ENCODE results near the gene RYR3. TPM values are rescaled to one million over a fixed set of nuclear protein-coding genes. Genes with fewer than 3 reads are reported as not detected.
"Not testable (repeated sequence)": the region's sequence is repeated elsewhere in the genome, so short reads cannot be mapped to it uniquely, and the experiment has no call there.

RYR3 gene
- total and polyA plus RNA-seq, 4 donors, result 0.88 to 23.1 (median 13.8) TPM

DNA sequence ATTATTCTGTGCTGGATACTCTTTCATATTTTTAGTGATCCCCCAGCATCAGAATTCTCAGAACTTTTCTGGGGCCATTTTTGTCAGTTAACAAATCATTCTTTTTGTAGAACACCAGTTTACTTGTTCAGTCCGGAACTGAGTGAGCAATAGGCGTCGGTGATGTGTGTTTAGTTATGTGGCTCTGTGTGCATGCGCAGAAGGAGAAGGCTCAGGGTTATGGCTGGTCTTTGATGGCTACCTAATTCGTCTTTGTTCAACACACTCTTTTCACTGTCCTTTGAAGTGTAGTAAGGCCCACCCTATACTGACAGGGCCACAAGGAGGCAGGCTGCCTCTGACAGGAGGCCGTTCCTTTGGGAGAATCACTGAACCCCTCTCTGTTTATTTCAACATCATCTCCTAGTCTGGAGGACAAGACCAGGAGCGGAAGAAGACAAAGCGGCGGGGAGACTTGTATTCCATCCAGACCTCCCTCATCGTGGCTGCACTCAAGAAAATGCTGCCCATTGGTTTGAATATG, 499.4 kb downstream of the RYR3 start:
- H3K4me3 ChIP-seq (ENCODE audit: low read length in 2 of 2), result no peak overlapping the region
- no peak overlapping the region for H3K27ac ChIP-seq (ENCODE audit: low read depth in 1 of 2, low read length in 2 of 2)
- no peak for DNase-seq
- H3K36me3 ChIP-seq (ENCODE audit: control insufficient read depth in 1 of 2, insufficient read depth in 2 of 2, low read length in 1 of 2), result peaks cover 2 to 4% of the 10 kb centered on the region in 2 donors
- ATAC-seq (ENCODE audit: low FRiP score), result peak; percentile 22
- H3K27me3 ChIP-seq (ENCODE audit: control insufficient read depth in 1 of 2, insufficient read depth in 2 of 2, low read length in 1 of 2), result no peaks in the 10 kb centered on the region
- no peaks in the 10 kb centered on the region for H3K9me3 ChIP-seq (ENCODE audit: control insufficient read depth, low read length)
- WGBS, 2 donors, result 91 to 93% methylated on average over 10 of the region's 10 CpGs
- no peaks in the 10 kb centered on the region for H3K4me1 ChIP-seq (ENCODE audit: control insufficient read depth in 1 of 2, insufficient read depth in 2 of 2, low read length in 2 of 2)
- intact Hi-C loops (cut with DNase I), result no loop called here

DNA sequence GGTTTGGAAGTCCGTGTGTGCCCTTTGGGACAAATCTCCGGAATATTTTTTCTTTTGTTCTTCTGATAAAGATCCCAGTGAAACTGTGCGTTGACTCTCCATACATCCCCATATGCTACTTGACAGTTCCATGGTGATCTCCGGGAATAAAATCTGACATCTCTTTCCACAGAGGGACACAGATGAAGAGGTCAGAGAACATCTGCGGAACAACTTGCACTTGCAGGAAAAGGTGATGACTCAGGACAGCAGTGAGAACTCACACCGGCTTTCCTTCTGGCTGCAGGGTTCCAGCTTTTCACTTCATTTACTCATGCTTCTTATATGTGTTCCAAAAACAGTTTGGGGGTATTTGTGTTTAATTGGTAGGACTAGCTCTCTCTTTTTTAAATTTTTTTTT, 500.0 kb downstream of the RYR3 start:
- no peak overlapping the region for H3K4me3 ChIP-seq (ENCODE audit: low read length in 2 of 2)
- intact Hi-C loops (cut with DNase I), result no loop called here
- ATAC-seq (ENCODE audit: low FRiP score), result no peak
- WGBS, 2 donors, result 78 to 89% methylated on average over 6 of the region's 6 CpGs
- peaks cover 0 to 4% of the 10 kb centered on the region in 2 donors for H3K36me3 ChIP-seq (ENCODE audit: control insufficient read depth in 1 of 2, insufficient read depth in 2 of 2, low read length in 1 of 2)
- no peaks in the 10 kb centered on the region for H3K27me3 ChIP-seq (ENCODE audit: control insufficient read depth in 1 of 2, insufficient read depth in 2 of 2, low read length in 1 of 2)
- H3K27ac ChIP-seq (ENCODE audit: low read depth in 1 of 2, low read length in 2 of 2), result no peak overlapping the region
- no peaks in the 10 kb centered on the region for H3K4me1 ChIP-seq (ENCODE audit: control insufficient read depth in 1 of 2, insufficient read depth in 2 of 2, low read length in 2 of 2)
- no peaks in the 10 kb centered on the region for H3K9me3 ChIP-seq (ENCODE audit: control insufficient read depth, low read length)
- no peak for DNase-seq

DNA sequence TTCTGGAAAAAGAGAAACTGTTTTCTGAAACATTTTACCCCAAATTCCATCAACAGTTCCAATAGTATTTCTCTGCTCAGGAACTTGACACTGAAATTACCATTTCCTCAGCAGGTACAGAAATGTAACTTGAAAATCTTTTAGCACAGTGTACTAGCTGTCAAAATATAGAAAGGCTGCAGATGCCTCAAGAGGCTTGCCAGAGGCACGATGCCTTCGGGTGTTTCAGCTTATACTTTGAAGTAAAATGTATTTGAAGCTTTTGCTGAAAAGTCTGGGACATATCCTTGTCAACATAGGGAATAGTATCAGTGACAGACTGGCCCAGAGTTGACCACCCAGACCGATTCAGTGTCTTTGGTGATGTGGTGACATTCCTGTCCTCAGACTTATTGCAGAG, 503.1 kb downstream of the RYR3 start:
- H3K27me3 ChIP-seq (ENCODE audit: control insufficient read depth in 1 of 2, insufficient read depth in 2 of 2, low read length in 1 of 2), result no peaks in the 10 kb centered on the region

DNA sequence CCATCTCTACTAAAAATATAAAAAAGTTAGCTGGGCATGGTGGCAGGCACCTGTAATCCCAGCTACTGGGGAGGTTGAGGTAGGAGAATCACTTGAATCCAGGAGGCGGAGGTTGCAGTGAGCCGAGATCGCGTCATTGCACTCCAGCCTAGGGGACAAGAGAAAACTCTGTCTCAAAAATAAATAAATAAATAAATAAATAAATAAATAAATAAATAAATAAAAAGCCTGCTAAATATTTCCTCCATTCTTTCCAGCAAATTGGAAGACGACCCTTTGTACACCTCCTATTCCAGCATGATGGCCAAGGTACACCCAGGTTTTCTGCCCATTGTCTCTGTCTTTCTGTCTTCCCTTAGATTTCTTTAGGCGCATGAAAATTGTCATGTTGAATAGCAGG, 508.7 kb downstream of the RYR3 start:
- H3K36me3 ChIP-seq (ENCODE audit: control insufficient read depth in 1 of 2, insufficient read depth in 2 of 2, low read length in 1 of 2); H3K9me3 ChIP-seq (ENCODE audit: control insufficient read depth, low read length); H3K27me3 ChIP-seq (ENCODE audit: control insufficient read depth in 1 of 2, insufficient read depth in 2 of 2, low read length in 1 of 2); H3K27ac ChIP-seq (ENCODE audit: low read depth in 1 of 2, low read length in 2 of 2); DNase-seq; intact Hi-C loops (cut with DNase I); H3K4me1 ChIP-seq (ENCODE audit: control insufficient read depth in 1 of 2, insufficient read depth in 2 of 2, low read length in 2 of 2); ATAC-seq (ENCODE audit: low FRiP score); H3K4me3 ChIP-seq (ENCODE audit: low read length in 2 of 2): not testable (repeated sequence)
- WGBS, 2 donors, result 98% methylated on average over 6 of the region's 6 CpGs

More for the DNA sequence above, 503.1 kb downstream of the RYR3 start:
- Histone ChIP-seq H3K4me1 (ENCODE audit: control insufficient read depth in 1 of 2, insufficient read depth in 2 of 2, low read length in 2 of 2) (no peaks in the 10 kb centered on the region), H3K36me3 (ENCODE audit: control insufficient read depth in 1 of 2, insufficient read depth in 2 of 2, low read length in 1 of 2) (peaks cover 3 to 4% of the 10 kb centered on the region in 2 donors), H3K4me3 (ENCODE audit: low read length in 2 of 2) (no peak overlapping the region), H3K27ac (ENCODE audit: low read depth in 1 of 2, low read length in 2 of 2) (no peak overlapping the region), H3K9me3 (ENCODE audit: control insufficient read depth, low read length) (no peaks in the 10 kb centered on the region)
- WGBS, 2 donors, result 54 to 56% methylated on average over 3 of the region's 3 CpGs
- DNase-seq, result no peak
- no peak for ATAC-seq (ENCODE audit: low FRiP score)
- intact Hi-C loops (cut with DNase I), result no loop called here

DNA sequence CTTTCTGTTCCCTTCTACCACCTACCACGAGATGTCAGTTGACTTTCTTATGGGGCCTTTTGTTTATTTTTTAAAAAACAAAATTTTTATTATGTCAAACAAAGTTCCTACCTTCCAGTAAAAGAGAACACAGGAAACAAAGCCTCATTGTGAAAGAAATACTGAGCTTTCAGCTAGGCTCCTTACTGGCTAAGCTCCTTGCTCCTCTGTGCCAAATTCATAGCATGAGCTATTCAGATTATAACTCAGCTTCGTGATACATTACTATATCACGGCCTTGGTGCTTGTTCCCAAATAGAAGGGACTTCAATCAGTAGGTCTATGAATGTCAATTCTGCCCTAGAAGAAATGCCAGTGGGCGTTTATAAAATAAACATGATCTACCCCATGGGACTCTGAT, 511.7 kb downstream of the RYR3 start:
- H3K27me3 ChIP-seq (ENCODE audit: control insufficient read depth in 1 of 2, insufficient read depth in 2 of 2, low read length in 1 of 2), result no peaks in the 10 kb centered on the region
- no peaks in the 10 kb centered on the region for H3K4me1 ChIP-seq (ENCODE audit: control insufficient read depth in 1 of 2, insufficient read depth in 2 of 2, low read length in 2 of 2)
- DNase-seq, result no peak
- no peak overlapping the region for H3K4me3 ChIP-seq (ENCODE audit: low read length in 2 of 2)
- peaks cover 0 to 3% of the 10 kb centered on the region in 2 donors for H3K36me3 ChIP-seq (ENCODE audit: control insufficient read depth in 1 of 2, insufficient read depth in 2 of 2, low read length in 1 of 2)
- no peak overlapping the region for H3K27ac ChIP-seq (ENCODE audit: low read depth in 1 of 2, low read length in 2 of 2)
- no peak for ATAC-seq (ENCODE audit: low FRiP score)
- 25 to 31% methylated on average over 4 of the region's 4 CpGs for WGBS, 2 donors
- intact Hi-C loops (cut with DNase I), result no loop called here
- H3K9me3 ChIP-seq (ENCODE audit: control insufficient read depth, low read length), result peaks cover 3% of the 10 kb centered on the region

DNA sequence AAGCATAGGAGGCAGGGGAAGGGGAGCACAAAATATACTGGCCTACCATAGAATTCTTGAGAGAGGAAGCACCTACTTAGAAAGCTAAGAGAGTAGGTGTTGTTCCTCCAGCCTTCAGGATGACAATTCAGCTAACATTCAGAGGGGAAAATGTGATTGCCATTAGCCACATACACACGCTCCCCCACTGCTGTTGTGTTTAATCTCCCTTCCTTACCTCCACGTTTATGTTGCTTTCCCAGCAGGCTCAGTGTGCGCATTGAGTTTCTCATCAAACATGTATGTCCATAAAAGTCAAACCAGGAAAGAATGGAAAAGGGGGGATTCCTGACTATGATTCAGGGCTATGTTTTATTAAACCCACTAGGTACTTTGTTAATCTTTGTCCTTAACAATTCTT, 512.4 kb downstream of the RYR3 start:
- no peak overlapping the region for H3K4me3 ChIP-seq (ENCODE audit: low read length in 2 of 2)
- intact Hi-C loops (cut with DNase I), result no loop called here
- H3K9me3 ChIP-seq (ENCODE audit: control insufficient read depth, low read length), result peaks cover 3% of the 10 kb centered on the region
- ATAC-seq (ENCODE audit: low FRiP score), result no peak
- H3K36me3 ChIP-seq (ENCODE audit: control insufficient read depth in 1 of 2, insufficient read depth in 2 of 2, low read length in 1 of 2), result no peaks in the 10 kb centered on the region
- 86 to 87% methylated on average over 3 of the region's 3 CpGs for WGBS, 2 donors
- H3K27me3 ChIP-seq (ENCODE audit: control insufficient read depth in 1 of 2, insufficient read depth in 2 of 2, low read length in 1 of 2), result no peaks in the 10 kb centered on the region
- DNase-seq, result no peak
- H3K27ac ChIP-seq (ENCODE audit: low read depth in 1 of 2, low read length in 2 of 2), result no peak overlapping the region
- no peaks in the 10 kb centered on the region for H3K4me1 ChIP-seq (ENCODE audit: control insufficient read depth in 1 of 2, insufficient read depth in 2 of 2, low read length in 2 of 2)

DNA sequence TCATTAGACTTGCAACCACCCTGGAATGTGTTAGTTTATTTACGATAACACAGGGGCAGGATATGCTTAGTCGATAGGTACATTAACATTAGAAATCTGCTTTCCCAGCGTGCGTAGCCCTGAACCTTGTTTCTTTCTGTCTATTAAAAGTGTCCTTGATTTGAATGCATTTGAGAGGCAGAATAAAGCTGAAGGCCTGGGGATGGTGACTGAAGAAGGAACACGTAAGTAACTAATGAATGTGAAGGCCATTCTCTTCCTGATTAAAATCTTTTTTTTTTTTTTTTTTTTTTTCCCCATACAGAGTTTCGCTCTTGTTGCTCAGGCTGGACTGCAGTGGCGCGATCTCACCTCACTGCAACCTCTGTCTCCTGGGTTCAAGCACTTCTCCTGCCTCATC, 514.7 kb downstream of the RYR3 start:
- 93 to 94% methylated on average over 8 of the region's 8 CpGs for WGBS, 2 donors
- H3K27ac ChIP-seq (ENCODE audit: low read depth in 1 of 2, low read length in 2 of 2), result no peak overlapping the region
- no peaks in the 10 kb centered on the region for H3K4me1 ChIP-seq (ENCODE audit: control insufficient read depth in 1 of 2, insufficient read depth in 2 of 2, low read length in 2 of 2)
- DNase-seq (no peak), ATAC-seq (ENCODE audit: low FRiP score) (no peak)
- peaks cover 0 to 2% of the 10 kb centered on the region in 2 donors for H3K36me3 ChIP-seq (ENCODE audit: control insufficient read depth in 1 of 2, insufficient read depth in 2 of 2, low read length in 1 of 2)
- peaks cover 3% of the 10 kb centered on the region for H3K9me3 ChIP-seq (ENCODE audit: control insufficient read depth, low read length)
- no peaks in the 10 kb centered on the region for H3K27me3 ChIP-seq (ENCODE audit: control insufficient read depth in 1 of 2, insufficient read depth in 2 of 2, low read length in 1 of 2)
- intact Hi-C loops (cut with DNase I), result no loop called here
- no peak overlapping the region for H3K4me3 ChIP-seq (ENCODE audit: low read length in 2 of 2)

DNA sequence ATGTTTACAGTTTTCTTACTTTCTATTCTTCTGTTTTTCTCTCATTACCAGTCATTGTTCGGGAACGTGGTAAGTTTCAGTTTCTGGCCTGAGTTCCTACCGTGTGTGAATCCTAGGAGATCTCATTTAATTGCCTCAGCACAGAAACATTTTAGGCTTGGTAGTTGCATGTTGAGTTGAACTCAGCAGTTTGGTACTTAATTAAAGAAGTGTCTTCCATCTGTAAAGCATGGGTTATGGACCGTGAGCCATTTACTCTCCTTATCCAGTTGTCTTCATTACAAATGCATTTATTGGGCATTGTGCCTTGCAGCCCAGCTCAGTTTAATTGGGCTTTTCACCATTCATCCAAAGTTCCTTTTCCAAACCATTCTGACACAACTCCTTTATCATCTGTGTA, 515.4 kb downstream of the RYR3 start:
- Histone ChIP-seq H3K27me3 (ENCODE audit: control insufficient read depth in 1 of 2, insufficient read depth in 2 of 2, low read length in 1 of 2) (no peaks in the 10 kb centered on the region), H3K9me3 (ENCODE audit: control insufficient read depth, low read length) (peaks cover 3% of the 10 kb centered on the region), H3K4me3 (ENCODE audit: low read length in 2 of 2) (no peak overlapping the region), H3K36me3 (ENCODE audit: control insufficient read depth in 1 of 2, insufficient read depth in 2 of 2, low read length in 1 of 2) (peaks cover 0 to 2% of the 10 kb centered on the region in 2 donors), H3K27ac (ENCODE audit: low read depth in 1 of 2, low read length in 2 of 2) (no peak overlapping the region), H3K4me1 (ENCODE audit: control insufficient read depth in 1 of 2, insufficient read depth in 2 of 2, low read length in 2 of 2) (no peaks in the 10 kb centered on the region)
- no peak for DNase-seq
- WGBS, 2 donors, result 94 to 96% methylated on average over 4 of the region's 4 CpGs
- ATAC-seq (ENCODE audit: low FRiP score), result no peak
- intact Hi-C loops (cut with DNase I), result no loop called here

DNA sequence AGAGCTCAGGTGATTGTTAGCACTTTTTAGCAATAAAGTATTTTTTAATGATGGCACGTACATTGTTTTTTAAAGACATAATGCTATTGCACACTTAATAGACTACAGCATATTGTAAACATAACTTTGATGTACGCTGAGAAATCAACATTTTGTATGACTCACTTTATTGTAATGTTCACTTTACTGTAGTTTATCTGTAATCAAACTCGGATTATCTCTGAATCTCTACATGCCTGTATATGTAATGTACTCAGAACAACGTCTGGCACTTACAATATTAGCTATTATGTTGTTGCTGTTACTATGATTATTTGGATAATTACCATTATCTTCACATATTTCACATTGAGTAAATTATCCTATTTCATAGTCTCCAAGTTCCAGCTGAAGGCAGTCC, 519.6 kb downstream of the RYR3 start:
- Histone ChIP-seq H3K27ac (ENCODE audit: low read depth in 1 of 2, low read length in 2 of 2) (no peak overlapping the region), H3K4me3 (ENCODE audit: low read length in 2 of 2) (no peak overlapping the region), H3K9me3 (ENCODE audit: control insufficient read depth, low read length) (peaks cover 3% of the 10 kb centered on the region), H3K27me3 (ENCODE audit: control insufficient read depth in 1 of 2, insufficient read depth in 2 of 2, low read length in 1 of 2) (no peaks in the 10 kb centered on the region), H3K36me3 (ENCODE audit: control insufficient read depth in 1 of 2, insufficient read depth in 2 of 2, low read length in 1 of 2) (peaks cover 0 to 2% of the 10 kb centered on the region in 2 donors), H3K4me1 (ENCODE audit: control insufficient read depth in 1 of 2, insufficient read depth in 2 of 2, low read length in 2 of 2) (no peaks in the 10 kb centered on the region)
- no peak for ATAC-seq (ENCODE audit: low FRiP score)
- no peak for DNase-seq
- intact Hi-C loops (cut with DNase I), result no loop called here
- WGBS, 2 donors, result 69 to 75% methylated on average over 4 of the region's 4 CpGs

All from aorta (tissue), 5 donors.